Activated CD8-positive, alpha-beta memory T cell treated with anti-CD3 and anti-CD28 coated beads, Interleukin-2, amount 50 U/mL, for 24 hours (primary cell): Measurements from ENCODE around the gene SLC26A11.
"Not testable (repeated sequence)": the region's sequence is repeated elsewhere in the genome, so short reads cannot be mapped to it uniquely, and the experiment has no call there.

Experiments used
- DNase-seq: peaks from one replicate; pipeline ENCODE4 v3.0.0-alpha.2; 2020; ENCODE audit errors: extremely low read depth

SLC26A11 gene

DNA sequence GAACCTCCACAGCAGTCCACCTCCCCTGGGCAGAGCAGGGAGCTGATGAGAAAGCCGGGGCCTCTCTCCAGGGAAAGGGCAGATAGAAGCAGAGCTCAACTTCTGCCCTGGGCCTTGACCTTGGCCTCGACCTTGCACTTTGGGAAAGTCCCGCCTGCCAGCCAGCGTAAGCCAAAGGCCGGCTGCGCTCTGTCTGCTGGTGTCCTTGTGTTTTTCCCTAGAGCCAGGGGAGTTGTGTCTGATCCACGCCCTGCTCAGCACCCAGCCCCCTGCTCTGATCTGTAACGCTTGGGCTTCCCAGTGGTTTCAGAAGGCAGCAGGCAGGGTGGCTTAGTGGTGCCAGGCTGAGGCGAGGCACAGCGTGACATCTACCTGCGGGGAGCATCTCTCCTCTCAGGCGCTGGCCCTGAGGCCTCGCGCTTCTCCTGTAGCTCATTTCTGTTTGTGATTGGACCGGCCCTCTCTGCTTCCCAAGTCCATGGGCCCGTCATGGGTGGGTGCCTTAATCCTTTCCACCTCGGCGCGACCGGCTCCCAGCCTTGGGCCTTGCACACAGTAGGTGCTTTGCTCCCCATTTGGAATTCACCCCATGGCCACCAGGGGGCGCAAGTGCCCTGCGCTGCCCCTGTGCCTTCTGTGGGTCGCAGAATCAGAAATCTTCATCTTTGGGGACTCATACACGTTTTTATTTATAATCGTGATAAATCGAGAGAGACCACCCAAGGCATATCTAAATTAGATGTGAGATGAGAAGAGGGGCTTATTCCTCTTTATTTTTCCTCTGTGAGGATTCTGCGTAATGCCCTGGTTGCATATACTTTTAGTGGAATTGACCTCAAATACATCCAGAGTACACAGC lies 24.3 kb upstream of the SLC26A11 start:
- no peak for DNase-seq

- no peak for DNase-seq
Measured at GRCh38 chr17:80196652-80197051, 23.6 kb upstream of the SLC26A11 start.

DNA sequence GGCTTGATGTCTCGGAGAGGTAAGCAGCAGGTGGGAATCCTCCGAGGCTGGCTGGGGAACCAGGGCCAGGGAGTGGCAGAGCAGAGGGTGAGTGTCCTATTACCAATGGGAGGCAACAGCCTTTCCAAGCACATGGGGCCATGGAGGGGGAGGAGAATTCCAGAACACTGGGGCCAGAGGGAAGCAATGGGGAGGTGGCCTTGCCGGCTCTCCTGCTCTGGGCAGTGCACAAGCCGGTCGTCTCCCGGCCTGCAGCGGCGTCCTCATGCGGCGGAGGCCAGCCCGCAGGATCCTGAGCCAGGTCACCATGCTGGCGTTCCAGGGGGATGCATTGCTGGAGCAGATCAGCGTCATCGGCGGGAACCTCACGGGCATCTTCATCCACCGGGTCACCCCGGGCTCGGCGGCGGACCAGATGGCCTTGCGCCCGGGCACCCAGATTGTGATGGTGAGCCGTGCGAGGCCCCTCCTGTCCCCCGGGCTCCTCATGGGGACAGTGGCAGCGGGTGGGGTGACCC lies 22.0 kb upstream of the SLC26A11 start:
- no peak for DNase-seq

GRCh38 chr17:80199295-80199694 lies 20.9 kb upstream of the SLC26A11 start:
- not testable (repeated sequence) for DNase-seq

DNA sequence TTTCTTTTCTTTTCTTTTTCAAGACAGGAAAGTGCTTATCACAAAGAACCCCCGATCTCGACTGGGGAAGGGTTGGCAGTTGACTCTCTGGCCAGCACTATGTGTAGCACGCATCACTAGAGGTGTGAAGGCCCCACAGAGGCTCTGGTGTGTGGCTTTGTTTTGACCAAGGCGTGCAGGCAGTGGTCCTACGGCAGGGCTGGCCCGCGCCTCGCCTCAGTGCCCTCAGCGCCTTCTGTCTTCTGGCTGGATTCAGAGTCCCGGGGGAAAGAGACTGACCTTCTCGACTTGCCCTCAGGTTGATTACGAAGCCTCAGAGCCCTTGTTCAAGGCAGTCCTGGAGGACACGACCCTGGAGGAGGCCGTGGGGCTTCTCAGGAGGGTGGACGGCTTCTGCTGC lies 18.8 kb upstream of the SLC26A11 start:
- DNase-seq = no peak

DNA sequence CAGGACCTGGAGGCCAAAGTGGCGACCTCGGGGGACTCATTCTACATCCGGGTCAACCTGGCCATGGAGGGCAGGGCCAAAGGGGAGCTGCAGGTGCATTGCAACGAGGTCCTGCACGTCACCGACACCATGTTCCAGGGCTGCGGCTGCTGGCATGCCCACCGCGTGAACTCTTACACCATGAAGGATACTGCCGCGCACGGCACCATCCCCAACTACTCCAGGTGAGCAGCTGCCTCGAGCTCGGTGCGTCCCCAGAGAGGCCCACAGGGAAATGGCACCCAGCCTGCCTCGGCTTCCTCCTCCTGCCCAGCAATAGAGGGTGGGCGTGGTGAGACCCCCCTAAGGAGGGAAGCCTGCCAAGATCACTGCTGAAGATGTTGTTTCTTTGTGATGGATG lies 18.0 kb upstream of the SLC26A11 start:
- no peak for DNase-seq

GRCh38 chr17:80203471-80203963 lies 16.7 kb upstream of the SLC26A11 start:
- no peak for DNase-seq

DNA sequence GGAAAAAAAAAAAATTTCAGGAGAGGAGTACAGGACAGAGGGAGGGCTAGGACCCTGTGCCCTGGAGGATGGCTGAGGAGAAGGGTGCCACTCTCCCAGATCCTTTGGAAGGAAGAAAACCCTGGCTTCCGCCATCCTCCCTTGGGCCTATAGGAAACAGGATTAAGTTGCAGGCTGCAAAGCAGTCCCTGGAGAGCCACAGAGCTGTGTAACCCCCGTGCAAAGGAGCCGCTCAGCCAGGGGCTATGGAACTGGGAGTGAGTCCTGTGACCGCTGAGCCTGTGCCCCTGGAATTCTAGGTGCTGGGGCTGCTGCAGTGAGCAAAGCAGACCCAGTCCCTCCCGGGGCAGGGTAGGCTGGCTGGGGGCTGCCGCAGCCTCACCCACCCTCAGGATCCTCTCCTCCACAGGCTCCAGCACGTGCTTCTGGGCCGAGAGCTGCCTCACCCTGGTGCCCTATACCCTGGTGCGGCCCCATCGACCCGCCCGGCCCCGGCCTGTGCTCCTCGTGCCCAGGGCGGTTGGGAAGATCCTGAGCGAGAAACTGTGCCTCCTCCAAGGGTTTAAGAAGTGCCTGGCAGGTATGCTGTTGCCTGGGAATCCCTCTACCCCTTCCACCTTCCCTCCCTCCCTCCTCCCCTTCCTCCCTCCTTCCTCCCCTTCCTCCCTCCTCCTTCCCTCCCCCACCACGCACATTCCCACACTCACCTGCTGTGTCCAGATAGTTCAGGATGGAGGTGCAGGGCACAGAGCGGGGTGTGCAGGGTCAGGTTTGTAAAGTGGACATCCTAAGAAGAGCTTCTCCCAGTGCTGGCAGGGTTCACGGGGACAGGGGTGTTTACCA lies 15.4 kb upstream of the SLC26A11 start:
- DNase-seq = no peak

- DNase-seq = no peak
Measured at GRCh38 chr17:80205811-80206210, 14.4 kb upstream of the SLC26A11 start.

DNA sequence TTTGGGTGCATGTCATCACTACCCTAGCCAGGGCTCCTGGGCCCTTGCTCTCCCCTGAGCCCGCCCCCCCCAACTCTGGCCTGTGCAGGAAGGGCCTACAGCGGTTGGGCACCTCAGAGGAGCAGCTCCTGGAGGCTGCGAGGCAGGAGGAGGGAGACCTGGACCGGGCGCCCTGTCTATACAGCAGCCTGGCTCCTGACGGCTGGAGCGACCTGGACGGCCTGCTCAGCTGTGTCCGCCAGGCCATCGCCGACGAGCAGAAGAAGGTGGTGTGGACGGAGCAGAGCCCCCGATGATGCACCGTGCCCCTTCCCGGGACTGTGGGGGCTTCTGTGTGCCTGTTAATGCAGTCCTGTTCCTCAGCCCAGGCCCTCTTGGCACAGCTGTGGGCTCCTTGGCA lies 12.2 kb upstream of the SLC26A11 start:
- no peak for DNase-seq

- no peak for DNase-seq
Measured at GRCh38 chr17:80209765-80210164, 10.5 kb upstream of the SLC26A11 start.

DNA sequence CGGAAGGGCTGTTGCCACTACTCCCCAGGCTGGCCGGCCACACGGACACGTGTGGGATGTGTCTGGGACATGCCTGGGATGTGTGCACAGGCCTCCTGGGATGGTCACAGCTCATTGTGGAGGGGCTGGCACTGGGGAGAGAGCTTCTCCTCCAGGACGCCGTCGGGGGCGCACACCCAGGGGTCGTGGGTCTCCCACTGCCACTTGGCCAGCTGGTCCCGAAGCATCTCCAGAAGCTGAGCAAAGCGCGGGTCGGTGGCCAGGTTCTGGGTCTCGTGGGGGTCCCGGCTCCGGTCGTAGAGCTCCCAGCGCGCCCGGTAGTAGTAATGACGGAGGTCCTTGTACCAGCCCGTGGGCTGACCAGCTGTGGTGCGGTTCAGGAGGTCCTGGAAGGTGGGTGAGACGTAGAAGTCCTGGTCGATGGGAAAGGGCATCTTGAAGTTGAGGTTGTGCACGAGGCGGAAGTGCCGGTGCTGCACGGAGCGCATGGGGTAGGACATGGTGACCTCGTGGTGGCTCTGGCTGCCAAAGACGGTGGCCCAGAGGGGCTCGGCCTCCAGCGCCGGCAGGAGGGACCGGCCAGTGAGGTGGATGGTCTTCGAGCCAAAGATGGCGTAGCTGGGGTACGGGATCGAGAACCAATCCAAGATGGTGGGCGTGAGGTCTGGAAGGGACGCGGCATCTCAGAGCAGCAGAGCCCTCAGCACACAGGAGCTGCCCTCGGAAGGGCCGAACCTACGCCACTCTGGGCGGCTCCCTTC lies 9.7 kb upstream of the SLC26A11 start:
- DNase-seq = no peak

DNA sequence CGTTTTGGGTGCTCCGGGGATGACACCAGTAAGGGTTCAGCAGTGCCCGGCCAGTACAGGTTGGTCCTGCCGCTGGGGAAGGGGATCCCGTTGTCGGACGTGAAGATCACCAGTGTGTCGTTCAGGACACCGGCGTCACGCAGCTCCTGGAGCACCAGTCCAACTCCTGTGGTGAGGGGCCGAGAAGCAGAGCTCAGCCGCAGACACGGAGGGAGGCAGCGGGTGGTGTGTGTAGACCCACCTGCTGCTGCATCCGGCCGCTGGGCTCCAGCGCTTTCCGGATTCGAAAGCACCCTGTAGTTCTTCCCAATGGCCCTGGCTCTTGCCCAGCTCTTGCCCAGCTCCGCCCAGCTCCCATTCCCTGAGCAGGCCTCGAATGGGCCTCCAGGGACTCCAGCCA lies 8.1 kb upstream of the SLC26A11 start:
- DNase-seq = no peak

GRCh38 chr17:80212511-80212910 lies 7.7 kb upstream of the SLC26A11 start:
- DNase-seq = no peak

DNA sequence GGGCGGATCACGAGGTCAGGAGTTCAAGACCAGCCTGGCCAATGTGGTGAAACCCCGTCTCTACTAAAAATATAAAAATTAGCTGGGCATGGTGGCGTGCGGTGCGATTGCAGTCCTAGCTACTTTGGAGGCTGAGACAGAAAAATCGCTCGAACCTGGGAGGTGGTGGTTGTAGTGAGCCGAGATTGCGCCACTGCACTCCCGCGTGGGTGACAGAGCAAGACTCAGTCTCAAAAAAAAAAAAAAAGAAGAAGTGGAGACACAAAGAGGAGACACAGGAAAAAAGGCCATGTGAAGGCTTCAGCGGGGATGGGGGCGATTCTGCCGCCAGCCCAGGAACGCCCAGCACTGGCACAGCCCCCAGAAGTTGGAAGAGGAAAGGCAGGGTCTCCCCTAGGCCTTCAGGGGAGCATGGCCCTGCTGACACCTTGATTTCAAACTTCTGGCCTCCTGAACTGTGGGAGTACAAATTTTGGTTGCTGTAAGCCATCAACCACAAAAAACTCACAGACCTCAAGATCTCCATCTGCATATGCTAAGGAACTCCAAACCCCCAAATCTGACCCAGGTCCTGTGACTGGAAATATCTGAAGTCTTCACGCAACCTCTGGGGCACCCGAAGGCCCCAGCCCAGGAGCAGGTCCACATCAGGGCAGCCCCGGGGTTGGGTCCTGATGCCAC lies 7.1 kb upstream of the SLC26A11 start:
- no peak for DNase-seq

GRCh38 chr17:80213643-80213975 lies 6.6 kb upstream of the SLC26A11 start:
- DNase-seq = no peak

DNA sequence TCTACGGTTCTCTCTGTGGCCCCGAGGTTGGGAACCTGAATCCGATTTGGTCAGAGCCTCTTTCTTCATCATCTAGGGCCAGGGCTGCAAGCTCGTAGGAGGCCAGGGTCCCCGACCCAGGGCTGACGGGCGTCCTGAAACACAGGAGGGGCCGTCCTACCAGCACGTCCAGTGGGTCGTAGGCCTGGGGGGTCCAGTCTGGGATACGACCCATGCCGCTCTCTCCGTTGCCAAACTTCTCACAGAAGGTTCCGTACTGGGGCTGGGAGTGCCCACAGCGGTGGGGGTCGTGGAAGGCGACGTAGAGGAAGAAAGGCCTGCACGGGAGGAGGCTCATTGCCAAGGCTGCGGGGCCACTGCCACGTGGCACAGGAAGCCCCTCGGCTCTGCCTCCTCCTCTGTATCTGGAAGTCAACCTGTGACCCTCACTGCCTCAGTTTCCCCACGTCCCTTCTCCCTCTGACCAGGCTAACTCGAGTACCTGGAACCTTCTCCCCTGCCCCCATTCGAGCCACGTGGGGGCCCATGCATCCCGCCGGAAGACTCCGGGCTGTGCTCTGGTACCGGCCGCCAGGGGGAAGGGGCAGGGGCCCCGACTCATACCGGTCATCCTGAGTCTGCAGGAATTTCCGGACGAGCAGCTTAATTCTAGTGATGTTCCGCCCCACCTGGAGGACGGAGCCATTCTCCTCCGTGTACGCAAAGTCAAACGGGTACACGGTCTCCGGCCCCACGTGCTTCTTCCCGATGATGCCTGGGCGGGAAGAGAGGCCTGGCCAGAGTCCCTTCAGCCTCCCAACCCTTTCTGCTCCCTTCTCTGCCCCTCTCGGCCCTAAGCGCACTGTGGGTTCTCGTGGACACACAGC lies 6.0 kb upstream of the SLC26A11 start:
- DNase-seq = no peak

DNA sequence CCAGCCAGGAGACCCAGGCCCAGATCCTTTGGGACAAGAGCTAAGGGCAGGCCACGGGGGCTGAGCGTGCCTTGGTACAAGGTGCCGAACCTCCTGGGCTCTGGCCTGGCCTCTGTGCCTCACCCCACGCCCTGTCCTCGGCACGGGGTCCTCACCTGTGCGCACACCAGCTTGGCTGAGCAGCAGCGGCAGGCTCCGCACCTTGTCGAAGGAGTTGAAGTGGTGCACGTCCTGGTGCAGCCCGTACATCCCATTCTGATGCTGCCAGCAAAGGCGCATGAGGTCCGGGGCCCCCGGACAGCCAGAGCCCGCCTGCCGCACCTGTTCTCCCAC lies 5.4 kb upstream of the SLC26A11 start:
- no peak for DNase-seq

- no peak for DNase-seq
Measured at GRCh38 chr17:80216473-80217456, 3.5 kb upstream of the SLC26A11 start.
